HepG2 (cell line): ENCODE data around the gene LARP1. TPM values are rescaled to one million over a fixed set of nuclear protein-coding genes. Genes with fewer than 3 reads are reported as not detected.

Source experiments
- ARNT2 ChIP-seq: sonication (generic); formaldehyde crosslinking; IDR thresholded peaks from 2 replicates; pipeline ENCODE4 v1.8.0; 2022; ENCODE audit warnings: mild to moderate bottlenecking, low read depth, missing genetic modification reagents, moderate library complexity
- PITX1 ChIP-seq: sonication (generic); formaldehyde crosslinking; IDR thresholded peaks from 2 replicates; pipeline ENCODE4 v1.5.1; 2020; ENCODE audit warnings: mild to moderate bottlenecking, missing genetic modification reagents
- REPIN1 ChIP-seq: sonication (generic); formaldehyde crosslinking; IDR thresholded peaks from 2 replicates; pipeline ENCODE4 v1.8.0; 2022; ENCODE audit warnings: missing genetic modification reagents, low read depth, mild to moderate bottlenecking, borderline replicate concordance
- SATB2 ChIP-seq: sonication (generic); formaldehyde crosslinking; IDR thresholded peaks from 2 replicates; pipeline ENCODE4 v1.5.0; 2020; ENCODE audit warnings: missing genetic modification reagents
- TGIF2 ChIP-seq: IDR thresholded peaks from 2 replicates; pipeline ENCODE4 v1.6.1; 2016; ENCODE audit warnings: control low read depth, missing compliant biosample characterization
- ZBTB34 ChIP-seq: sonication (generic); formaldehyde crosslinking; IDR thresholded peaks from 2 replicates; pipeline ENCODE4 v1.8.0; 2022; ENCODE audit warnings: mild to moderate bottlenecking, missing genetic modification reagents
- ZBTB40 ChIP-seq, 2 experiments: fragments of 450-650 bp in 1 of 2; sonication (generic) in 1 of 2; formaldehyde crosslinking in 1 of 2; IDR thresholded peaks; 2 replicates each; pipeline versions ENCODE4 v1.6.1 to v1.8.0; 2016 to 2022; ENCODE audit warnings: antibody characterized with exemption in 1 of 2, mild to moderate bottlenecking in 1 of 2, missing genetic modification reagents in 1 of 2
- ZBTB42 ChIP-seq: sonication (generic); formaldehyde crosslinking; IDR thresholded peaks from 2 replicates; pipeline ENCODE4 v1.5.0; 2020; ENCODE audit warnings: mild to moderate bottlenecking, missing genetic modification reagents
- ZNF282 ChIP-seq: fragments of 450-650 bp; IDR thresholded peaks from 2 replicates; pipeline ENCODE4 v1.6.1; 2018; ENCODE audit not compliant: partially characterized antibody
- ZNF496 ChIP-seq: sonication (generic); formaldehyde crosslinking; IDR thresholded peaks from 2 replicates; pipeline ENCODE4 v1.8.1; 2023; ENCODE audit warnings: mild to moderate bottlenecking, moderate library complexity, missing genetic modification reagents; ENCODE audit not compliant: insufficient replicate concordance
- ZNF598 ChIP-seq: sonication (generic); formaldehyde crosslinking; IDR thresholded peaks from 2 replicates; pipeline ENCODE4 v1.5.1; 2020; ENCODE audit warnings: mild to moderate bottlenecking, missing genetic modification reagents, borderline replicate concordance
- ZNF616 ChIP-seq: sonication (generic); formaldehyde crosslinking; IDR thresholded peaks from 2 replicates; pipeline ENCODE4 v1.5.0; 2020; ENCODE audit warnings: low read depth, mild to moderate bottlenecking, missing genetic modification reagents
- ZZZ3 ChIP-seq: sonication (generic); formaldehyde crosslinking; IDR thresholded peaks from 2 replicates; pipeline ENCODE4 v1.4.0; 2020; ENCODE audit warnings: missing genetic modification reagents, mild to moderate bottlenecking, borderline replicate concordance
- polyA plus RNA-seq, 8 experiments: library from polyadenylated mRNA; depleted of rRNA in 3 of 8; stranded (reverse) in 7 of 8; unstranded in 1 of 8; fragments of >200 nt; fragmentation: Illumina TruSeq in 4 of 8; extraction: Trizol in 4 of 8; gene quantifications; 2 replicates each; pipeline versions ENCODE4 v1.2.1 to v1.2.3, GENCODE V29; 2011 to 2016; ENCODE audit warnings: low read depth in 4 of 8, missing spikeins in 1 of 8, mixed read lengths in 1 of 8; ENCODE audit not compliant: insufficient read depth in 1 of 8
- total RNA-seq, 5 experiments: library from RNA; depleted of rRNA; stranded (reverse); fragments of >200 nt; fragmentation: Illumina TruSeq; extraction: Trizol; gene quantifications; 2 replicates each; pipeline ENCODE4 v1.2.3, GENCODE V29; 2016; ENCODE audit warnings: low read depth in 1 of 5
- TF ChIP-seq, protein P1 (sequence below): IDR thresholded peaks from 2 replicates; pipeline ENCODE4 v1.6.1; 2012; ENCODE audit warnings: low read depth, low read length, improper control_type of control experiment

The LARP1 gene
- total and polyA plus RNA-seq, 2 of the 13 experiments (the other 11 are each of a cell fraction or from before 2014, with no cell fraction given): 45.2 to 61.4 TPM

- TF ChIP-seq ARNT2 (CRISPR knock-in tag): peak; percentile 88
- no peak for TF ChIP-seq ZBTB42
- peak; percentile 42 for TF ChIP-seq PITX1 (CRISPR knock-in tag)
- TF ChIP-seq, protein P1, sequence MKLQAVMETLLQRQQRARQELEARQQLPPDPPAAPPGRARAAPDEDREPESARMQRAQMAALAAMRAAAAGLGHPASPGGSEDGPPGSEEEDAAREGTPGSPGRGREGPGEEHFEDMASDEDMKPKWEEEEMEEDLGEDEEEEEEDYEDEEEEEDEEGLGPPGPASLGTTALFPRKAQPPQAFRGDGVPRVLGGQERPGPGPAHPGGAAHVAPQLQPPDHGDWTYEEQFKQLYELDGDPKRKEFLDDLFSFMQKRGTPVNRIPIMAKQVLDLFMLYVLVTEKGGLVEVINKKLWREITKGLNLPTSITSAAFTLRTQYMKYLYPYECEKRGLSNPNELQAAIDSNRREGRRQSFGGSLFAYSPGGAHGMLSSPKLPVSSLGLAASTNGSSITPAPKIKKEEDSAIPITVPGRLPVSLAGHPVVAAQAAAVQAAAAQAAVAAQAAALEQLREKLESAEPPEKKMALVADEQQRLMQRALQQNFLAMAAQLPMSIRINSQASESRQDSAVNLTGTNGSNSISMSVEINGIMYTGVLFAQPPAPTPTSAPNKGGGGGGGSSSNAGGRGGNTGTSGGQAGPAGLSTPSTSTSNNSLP: no peak
- peak; percentile 52; the same call in 1 of the 2 replicates for TF ChIP-seq TGIF2
- no peak for TF ChIP-seq ZBTB34 (CRISPR knock-in tag)
- TF ChIP-seq SATB2 (CRISPR knock-in tag): no peak
- TF ChIP-seq ZNF616 (CRISPR knock-in tag): 0 out of 2 replicates have a peak, but pooled peaks have one; percentile 31
- TF ChIP-seq ZZZ3 (CRISPR knock-in tag): no peak
- TF ChIP-seq ZNF496 (CRISPR knock-in tag): no peak
- TF ChIP-seq ZNF598 (CRISPR knock-in tag): no peak
- TF ChIP-seq REPIN1 (CRISPR knock-in tag): peak; percentile 65; the same call in 1 of the 2 replicates
- no peak for TF ChIP-seq ZNF282
- no peak for TF ChIP-seq ZBTB40 (IDR thresholded peaks at IDR 0.05)
- TF ChIP-seq ZBTB40 (CRISPR knock-in tag; IDR thresholded peaks at IDR 0.05): peak; percentile 62
Measured at GRCh38 chr5:154754460-154755360, 467 bp upstream of the LARP1 start (continued).
